NCI-H524 (cell line): ENCODE data around the gene SLC23A2.
"Not testable (repeated sequence)": the region's sequence is repeated elsewhere in the genome, so short reads cannot be mapped to it uniquely, and the experiment has no call there.

ENCODE experiments used
- DNase-seq, 2 experiments: peaks; one replicate each; lab custom pipeline; 2025; lab: John Stamatoyannopoulos, UW

Gene SLC23A2

GRCh38 chr20:4876301-4876700, 125.0 kb downstream of the SLC23A2 start:
- no peak for DNase-seq

GRCh38 chr20:4875578-4876067, 125.7 kb downstream of the SLC23A2 start:
- DNase-seq, result peak; percentile 99

- DNase-seq, result peak; percentile 97 to 99
These were observed 127.9 kb downstream of the SLC23A2 start for GRCh38 chr20:4873396-4873795.

GRCh38 chr20:4871486-4871885, 129.8 kb downstream of the SLC23A2 start:
- DNase-seq, result no peak

GRCh38 chr20:4870906-4871305, 130.4 kb downstream of the SLC23A2 start:
- DNase-seq, result no peak

GRCh38 chr20:4869290-4870193, 131.8 kb downstream of the SLC23A2 start:
- no peak for DNase-seq

GRCh38 chr20:4867051-4867450, 134.3 kb downstream of the SLC23A2 start:
- no peak for DNase-seq

GRCh38 chr20:4866429-4866828, 134.9 kb downstream of the SLC23A2 start:
- no peak for DNase-seq

- DNase-seq, result no peak
These were observed 137.0 kb downstream of the SLC23A2 start for GRCh38 chr20:4864311-4864752.

- no peak for DNase-seq
These were observed 138.6 kb downstream of the SLC23A2 start for GRCh38 chr20:4862661-4863060.

GRCh38 chr20:4861961-4862360, 139.3 kb downstream of the SLC23A2 start:
- DNase-seq, result no peak

GRCh38 chr20:4858000-4858399, 143.3 kb downstream of the SLC23A2 start:
- DNase-seq, result no peak

GRCh38 chr20:4856022-4856755, 145.1 kb downstream of the SLC23A2 start:
- no peak for DNase-seq

GRCh38 chr20:4855555-4855954, 145.8 kb downstream of the SLC23A2 start:
- DNase-seq, result no peak

- no peak for DNase-seq
These were observed 146.2 kb downstream of the SLC23A2 start for GRCh38 chr20:4855097-4855496.

GRCh38 chr20:4854561-4854901, 146.8 kb downstream of the SLC23A2 start:
- DNase-seq, result no peak

GRCh38 chr20:4853757-4854560, 147.4 kb downstream of the SLC23A2 start:
- no peak for DNase-seq

- no peak for DNase-seq
These were observed 148.3 kb downstream of the SLC23A2 start for GRCh38 chr20:4853004-4853403.

GRCh38 chr20:4850960-4851359, 150.3 kb downstream of the SLC23A2 start:
- DNase-seq, result no peak

GRCh38 chr20:4848829-4849228, 152.5 kb downstream of the SLC23A2 start:
- not testable (repeated sequence) for DNase-seq

GRCh38 chr20:4848041-4848440, 153.3 kb downstream of the SLC23A2 start:
- DNase-seq, result no peak

- no peak for DNase-seq
These were observed 154.5 kb downstream of the SLC23A2 start for GRCh38 chr20:4846821-4847220.
